Stimulated activated CD8-positive, alpha-beta memory T cell treated with anti-CD3 and anti-CD28 coated beads, Interleukin-4, amount 100 ng/mL, for 1 hour (primary cell): ENCODE measurements around the gene COBL.

Experiments used
- DNase-seq, 2 donors: peaks; one replicate each; pipeline ENCODE4 v3.0.0-alpha.2; 2020; ENCODE audit warnings: low read depth in 2 of 2, low spot score in 1 of 2

COBL gene

DNA sequence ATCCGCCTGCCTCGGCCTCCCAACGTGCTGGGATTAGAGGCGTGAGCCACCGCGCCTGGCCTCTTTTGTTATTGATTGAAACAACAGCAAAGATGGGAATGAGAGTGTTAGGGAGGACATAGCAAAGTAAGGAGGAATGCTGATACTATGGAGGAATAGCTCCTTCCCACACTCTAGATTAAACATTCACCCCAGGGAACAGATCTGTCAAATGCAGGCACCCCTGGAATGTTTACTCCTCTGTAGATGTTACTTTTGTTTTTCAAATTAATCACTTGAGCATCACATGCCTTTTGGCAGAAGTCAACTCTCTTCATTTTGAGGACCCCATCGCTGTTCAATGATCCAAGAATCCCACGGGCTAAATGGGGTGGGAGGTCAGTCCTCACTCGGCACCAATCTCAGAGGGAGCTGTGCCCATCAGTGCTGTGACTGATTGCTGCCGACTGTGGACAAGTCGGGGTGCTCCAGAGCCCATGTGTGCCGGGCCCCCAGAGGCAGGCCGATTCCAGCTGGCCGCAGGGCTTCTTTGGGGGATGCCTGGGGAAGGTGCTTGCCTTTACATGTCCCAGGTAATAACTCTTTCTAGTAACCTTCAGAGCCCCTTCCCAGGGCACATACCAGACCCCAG, 10.2 kb upstream of the COBL start:
- no peak for DNase-seq

- DNase-seq = no peak
Measured at GRCh38 chr7:51325908-51326307, 9.3 kb upstream of the COBL start.

GRCh38 chr7:51325261-51325676, 8.7 kb upstream of the COBL start:
- DNase-seq = no peak

DNA sequence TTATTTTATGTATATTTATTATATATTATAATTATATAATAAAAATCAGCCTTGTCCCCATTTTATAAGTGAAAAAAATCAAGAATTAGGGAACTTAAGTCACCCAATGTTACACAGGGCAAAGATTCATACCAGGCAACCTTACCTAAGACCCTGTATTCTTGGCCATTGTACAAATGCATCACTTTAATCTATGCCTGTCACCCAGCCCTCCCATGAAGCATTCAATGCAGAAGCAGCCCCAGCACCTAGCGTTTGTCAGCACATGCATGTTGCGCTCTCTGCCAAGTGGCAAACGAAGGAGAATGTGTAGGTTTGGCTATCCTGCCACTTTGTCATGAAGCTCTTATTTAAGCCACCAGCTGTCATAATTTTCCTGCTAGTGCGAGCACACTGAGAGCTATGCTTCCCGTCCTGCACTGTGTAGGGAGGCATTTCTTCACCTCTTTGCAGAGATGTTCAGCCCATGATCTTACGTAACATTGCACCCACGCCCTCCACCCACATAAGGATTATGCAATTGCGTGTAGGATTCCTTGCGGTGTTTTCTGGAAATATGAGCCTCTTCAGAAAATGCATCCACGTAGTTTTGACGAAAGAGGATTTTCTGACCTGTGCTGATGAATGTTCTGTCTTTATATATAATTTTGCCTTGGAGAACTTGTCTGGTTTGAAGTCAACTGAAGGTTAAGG, 7.7 kb upstream of the COBL start:
- no peak for DNase-seq

DNA sequence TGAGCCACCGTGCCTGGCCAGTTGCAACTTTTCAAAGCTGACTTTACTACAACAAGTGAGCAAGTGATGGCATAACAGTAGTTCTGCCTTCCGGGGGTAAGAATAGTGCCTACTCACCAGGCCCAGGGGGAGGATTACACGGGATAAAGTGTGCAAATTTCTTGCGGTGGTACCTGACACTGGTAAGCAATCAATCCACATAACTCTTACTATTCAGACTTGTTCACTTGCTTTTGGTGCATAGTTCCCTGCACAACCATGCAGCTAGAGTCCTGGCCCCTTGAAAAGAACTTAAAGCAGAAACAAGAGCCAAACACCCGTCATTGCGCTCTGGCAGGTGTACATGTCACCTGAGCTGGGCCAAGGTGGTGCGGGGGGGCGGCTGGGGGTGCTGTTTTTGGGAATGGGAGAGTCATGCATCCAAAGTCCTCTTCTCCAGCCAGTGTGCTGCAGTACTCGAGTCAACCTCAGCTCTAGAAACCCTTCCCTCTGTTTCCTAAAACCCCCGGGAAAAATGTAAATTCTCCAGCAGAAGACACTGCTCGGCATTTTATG, 5.4 kb upstream of the COBL start:
- DNase-seq = no peak

DNA sequence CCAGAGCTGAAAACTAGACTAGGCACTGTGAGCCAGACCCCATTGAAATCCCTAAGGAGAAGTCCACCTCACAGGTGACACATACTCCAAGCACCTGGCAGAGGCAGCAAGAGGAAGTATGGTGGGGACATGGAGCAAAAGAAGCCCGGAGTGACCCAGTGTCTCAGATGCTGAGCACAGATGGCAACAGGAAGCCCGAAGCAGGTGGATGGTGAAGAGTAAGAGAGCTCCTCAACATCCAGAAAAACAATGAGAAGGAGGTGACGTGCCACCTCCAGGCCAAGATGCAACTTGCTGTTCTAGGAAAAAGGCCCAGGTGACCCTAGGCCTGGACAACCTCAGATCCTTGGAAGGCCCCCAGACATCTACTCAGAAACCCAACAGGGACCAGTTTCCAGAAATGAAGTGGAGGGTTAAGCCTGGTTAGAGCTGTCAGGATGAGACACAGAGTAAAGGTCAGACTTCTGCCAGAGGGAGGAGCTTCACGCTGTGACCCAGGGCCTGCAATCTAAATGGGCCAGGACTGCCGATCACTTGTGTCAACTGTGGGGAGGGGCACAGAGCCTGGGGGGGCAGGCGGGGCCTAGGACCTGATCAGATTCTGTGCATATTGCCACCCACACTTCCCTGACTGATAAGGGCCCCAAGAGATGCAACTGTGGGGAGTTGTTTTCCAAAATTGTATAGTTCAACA, 2.4 kb upstream of the COBL start:
- DNase-seq = no peak

DNA sequence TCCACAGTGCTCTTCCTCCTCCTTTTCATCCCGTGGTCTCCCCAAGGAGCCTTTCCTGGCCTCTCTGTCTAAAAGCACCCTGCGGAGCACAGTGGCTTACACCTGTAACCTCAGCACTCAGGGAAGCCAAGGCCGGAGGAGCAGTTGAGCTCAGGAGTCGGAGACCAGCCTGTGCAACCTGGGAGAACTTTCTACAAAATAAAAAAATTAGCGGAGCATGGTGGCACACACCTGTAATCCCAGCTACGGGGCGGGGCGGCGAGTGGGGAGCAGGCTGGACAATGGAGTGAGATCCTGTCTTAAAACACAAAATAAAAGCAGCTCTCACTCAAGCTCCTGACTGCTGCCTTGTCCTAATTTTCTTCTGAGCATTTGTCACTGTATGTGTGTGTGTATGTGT, 1.4 kb upstream of the COBL start:
- DNase-seq = no peak

DNA sequence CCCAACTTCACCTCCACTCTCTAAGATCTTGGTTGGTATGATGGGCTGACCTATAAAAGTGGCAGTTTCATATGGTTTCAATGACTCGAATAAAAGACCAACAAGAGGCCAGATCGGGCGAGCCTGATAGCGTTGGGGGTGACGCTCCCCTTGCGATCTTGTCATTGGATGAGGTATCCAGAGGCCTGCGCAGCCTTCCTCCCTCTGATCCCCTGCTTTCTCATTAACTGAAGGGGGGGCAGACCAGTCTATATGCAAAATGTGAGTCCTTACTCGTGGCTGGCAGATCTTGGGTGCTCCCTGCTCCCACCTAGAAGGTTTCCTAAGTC, 937 bp upstream of the COBL start:
- no peak for DNase-seq

DNA sequence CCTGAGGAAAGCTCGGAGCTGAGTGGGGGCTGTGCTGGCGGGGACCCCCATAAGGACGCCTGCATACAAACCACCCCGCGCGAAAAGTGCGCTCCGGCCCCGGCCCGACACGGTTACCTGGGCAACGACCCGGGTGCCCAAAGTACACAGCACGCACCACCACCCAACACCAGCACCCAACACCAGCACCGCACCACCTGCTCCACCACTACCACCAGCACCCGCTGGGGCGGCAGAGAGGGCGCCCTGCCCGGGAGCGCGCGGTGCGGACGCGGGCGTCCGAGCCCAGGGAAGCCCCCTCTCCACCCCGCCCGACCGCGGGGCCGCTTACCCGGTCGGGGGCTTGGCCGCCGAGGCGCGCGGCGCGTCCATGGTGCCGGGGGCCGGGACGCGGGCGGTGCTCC, 345 bp downstream of the COBL start:
- DNase-seq = no peak

GRCh38 chr7:51315393-51316261, 982 bp downstream of the COBL start:
- no peak for DNase-seq

GRCh38 chr7:51314726-51315125, 1.9 kb downstream of the COBL start:
- no peak for DNase-seq

- DNase-seq = no peak
Measured at GRCh38 chr7:51313738-51314425, 2.7 kb downstream of the COBL start.

- no peak for DNase-seq
Measured at GRCh38 chr7:51312951-51313737, 3.5 kb downstream of the COBL start.

DNA sequence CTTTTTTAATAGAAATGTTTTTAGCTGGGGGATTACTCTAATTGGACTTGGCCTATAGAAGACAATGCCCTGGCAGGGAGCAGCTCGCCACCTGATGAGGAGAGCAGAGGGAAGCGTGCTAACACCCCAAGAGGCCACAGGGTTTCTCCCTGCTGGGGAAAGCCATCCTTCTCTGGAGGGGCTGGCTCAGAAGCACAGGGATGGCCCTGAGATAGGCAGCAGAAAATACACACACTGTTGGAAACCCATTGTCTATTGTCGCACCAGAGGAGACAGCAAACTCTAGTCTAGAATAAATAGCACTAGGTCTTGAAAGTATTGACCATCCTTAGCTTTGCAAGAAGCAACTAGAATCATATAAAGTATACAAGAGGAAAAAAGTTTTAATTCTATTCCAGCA, 5.4 kb downstream of the COBL start:
- no peak for DNase-seq

- no peak for DNase-seq
Measured at GRCh38 chr7:51310131-51310583, 6.5 kb downstream of the COBL start.

GRCh38 chr7:51309361-51310130, 7.1 kb downstream of the COBL start:
- DNase-seq = no peak

- no peak for DNase-seq
Measured at GRCh38 chr7:51308696-51309095, 7.9 kb downstream of the COBL start.

- no peak for DNase-seq
Measured at GRCh38 chr7:51308265-51308664, 8.3 kb downstream of the COBL start.

DNA sequence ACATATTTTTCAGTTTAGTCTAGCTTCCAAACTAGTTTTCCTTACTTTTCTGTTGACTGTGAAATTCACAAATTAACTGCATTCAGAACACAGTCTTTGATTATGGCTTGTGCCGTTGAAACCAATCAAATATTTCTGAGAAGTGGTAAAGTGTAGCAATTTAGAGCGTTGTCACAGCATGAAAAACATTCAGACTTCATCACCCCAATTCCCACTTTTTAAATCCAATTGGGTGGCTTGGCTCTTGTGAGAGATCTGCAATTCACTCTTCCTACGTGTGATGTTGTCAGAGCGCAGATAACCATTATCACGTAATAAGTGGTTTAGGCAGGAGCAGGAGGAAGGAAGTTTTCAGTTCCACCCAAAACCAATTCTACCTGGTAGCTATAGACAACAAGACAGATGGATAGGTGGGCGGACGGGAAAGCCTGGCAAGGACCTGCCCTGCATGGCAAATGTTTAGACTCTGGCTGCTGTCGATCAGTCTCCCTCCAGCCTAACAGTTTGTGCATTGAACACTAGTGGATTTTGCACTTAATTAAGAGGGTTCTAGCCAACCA, 8.9 kb downstream of the COBL start:
- no peak for DNase-seq
